Daoy (cell line): ENCODE measurements around the gene DCD. TPM values are rescaled to one million over a fixed set of nuclear protein-coding genes. Genes with fewer than 3 reads are reported as not detected.
"Not testable (repeated sequence)": the region's sequence is repeated elsewhere in the genome, so short reads cannot be mapped to it uniquely, and the experiment has no call there.

Experiments used
- DNase-seq: peaks from one replicate; pipeline ENCODE4 v3.0.0-alpha.2; 2015; ENCODE audit warnings: low read depth
- total RNA-seq: library from RNA; depleted of rRNA; stranded (reverse); fragments of >200 nt; shearing (Covaris generic); gene quantifications from 2 replicates; pipeline ENCODE4 v1.2.3, GENCODE V29; 2014; rRNA removed

Gene DCD
- not detected in 2 replicates for total RNA-seq

- DNase-seq = no peak
Measured at GRCh38 chr12:54648265-54648664, at the start of gene DCD. TSS of gene DCD (minus strand) at chr12:54648365. CDS start at chr12:54648303, 62 bp downstream.

GRCh38 chr12:54697851-54698250 is 49.7 kb upstream of the DCD start:
- DNase-seq = no peak

- no peak for DNase-seq
Measured at GRCh38 chr12:54692353-54692752, 44.2 kb upstream of the DCD start.

- no peak for DNase-seq
Measured at GRCh38 chr12:54689984-54690383, 41.8 kb upstream of the DCD start.

GRCh38 chr12:54689034-54689372 is 40.8 kb upstream of the DCD start:
- DNase-seq = no peak

GRCh38 chr12:54688309-54689033 is 40.3 kb upstream of the DCD start:
- DNase-seq = no peak

- DNase-seq = peak; percentile 14
Measured at GRCh38 chr12:54684636-54685630, 36.8 kb upstream of the DCD start.

- no peak for DNase-seq
Measured at GRCh38 chr12:54683398-54683797, 35.2 kb upstream of the DCD start.

- DNase-seq = no peak
Measured at GRCh38 chr12:54682674-54683073, 34.5 kb upstream of the DCD start.

GRCh38 chr12:54680374-54680773 is 32.2 kb upstream of the DCD start:
- DNase-seq = peak; percentile 32

- DNase-seq = no peak
Measured at GRCh38 chr12:54678131-54678530, 30.0 kb upstream of the DCD start.

- DNase-seq = no peak
Measured at GRCh38 chr12:54667945-54668344, 19.8 kb upstream of the DCD start.

GRCh38 chr12:54666008-54666407 is 17.8 kb upstream of the DCD start:
- DNase-seq = no peak

- not testable (repeated sequence) for DNase-seq
Measured at GRCh38 chr12:54665022-54665635, 17.0 kb upstream of the DCD start.

- DNase-seq = no peak
Measured at GRCh38 chr12:54663603-54664002, 15.4 kb upstream of the DCD start.

GRCh38 chr12:54662026-54662425 is 13.9 kb upstream of the DCD start:
- DNase-seq = no peak

GRCh38 chr12:54661048-54661447 is 12.9 kb upstream of the DCD start:
- DNase-seq = no peak

- no peak for DNase-seq
Measured at GRCh38 chr12:54660320-54660962, 12.3 kb upstream of the DCD start.

- peak; percentile 75 for DNase-seq
Measured at GRCh38 chr12:54658306-54659264, 10.4 kb upstream of the DCD start.

GRCh38 chr12:54657105-54657607 is 9.0 kb upstream of the DCD start:
- peak; percentile 27 for DNase-seq
